Testis (tissue), 3 donors: ENCODE results near the gene PCNT. TPM values are rescaled to one million over a fixed set of nuclear protein-coding genes. Genes with fewer than 3 reads are reported as not detected.

ENCODE experiments used
- DNase-seq: peaks from one replicate; pipeline ENCODE4 v3.0.0-alpha.2; 2019
- H3K27ac ChIP-seq, 2 donors: fragments of 200-600 bp; sonication (generic); one replicate each; pipeline ENCODE4 v1.5.1; 2019
- H3K27me3 ChIP-seq: fragments of 200-600 bp; sonication (generic); one replicate; pipeline ENCODE4 v1.5.1; 2019
- H3K36me3 ChIP-seq: fragments of 200-600 bp; sonication (generic); one replicate; pipeline ENCODE4 v1.5.1; 2017; ENCODE audit warnings: low read depth; ENCODE audit errors: missing control alignments
- H3K4me1 ChIP-seq: fragments of 200-600 bp; sonication (generic); one replicate; pipeline ENCODE4 v1.5.1; 2019
- H3K4me3 ChIP-seq, 2 donors: fragments of 200-600 bp; sonication (generic); one replicate each; pipeline ENCODE4 v1.5.1; 2017 to 2019
- H3K9me3 ChIP-seq: fragments of 200-600 bp; sonication (generic); one replicate; pipeline ENCODE4 v1.5.1; 2017
- POLR2A ChIP-seq: fragments of 450-650 bp; IDR thresholded peaks from one replicate; pipeline ENCODE4 v1.6.1; 2017; ENCODE audit warnings: antibody characterized with exemption, mild to moderate bottlenecking, moderate library complexity
- WGBS, 2 donors: methylation state at CpG; one replicate each; pipeline ENCODE4 v1.1.5; 2018; 5-methylcytosine and 5-hydroxymethylcytosine counted together
- intact Hi-C: fragments of 100-400 bp; cut with DNase I; formaldehyde crosslinking; loops from one replicate; pipeline ENCODE4 v1.15.1; 2023; ENCODE audit warnings: low total_unique reads
- polyA plus RNA-seq: library from polyadenylated mRNA; stranded (reverse); fragments of 350-450 nt; fragmentation: Illumina TruSeq; extraction: RNeasy Lipid Tissue Mini Kit (QIAGEN cat#74804); gene quantifications from one replicate; pipeline ENCODE4 v1.2.3, GENCODE V29; 2014; ENCODE audit warnings: low read depth, low replicate concordance; ENCODE audit not compliant: insufficient read depth
- total RNA-seq, 2 donors: library from RNA; depleted of rRNA; stranded (reverse); fragments of >200 nt; gene quantifications; one replicate each; pipeline ENCODE4 v1.2.3, GENCODE V29; 2016
- TF ChIP-seq, protein P1 (sequence below), 3 experiments: fragments of 450-650 bp in 2 of 3; fragments of 200-600 bp in 1 of 3; sonication (generic) in 1 of 3; IDR thresholded peaks; one replicate each; pipeline ENCODE4 v1.5.1; 2016 to 2019; ENCODE audit warnings: antibody characterized with exemption in 3 of 3, mild to moderate bottlenecking in 2 of 3, moderate library complexity in 1 of 3

Gene PCNT
- total and polyA plus RNA-seq, 3 donors from 2014 or later = 44.7 to 169 (median 116) TPM

DNA sequence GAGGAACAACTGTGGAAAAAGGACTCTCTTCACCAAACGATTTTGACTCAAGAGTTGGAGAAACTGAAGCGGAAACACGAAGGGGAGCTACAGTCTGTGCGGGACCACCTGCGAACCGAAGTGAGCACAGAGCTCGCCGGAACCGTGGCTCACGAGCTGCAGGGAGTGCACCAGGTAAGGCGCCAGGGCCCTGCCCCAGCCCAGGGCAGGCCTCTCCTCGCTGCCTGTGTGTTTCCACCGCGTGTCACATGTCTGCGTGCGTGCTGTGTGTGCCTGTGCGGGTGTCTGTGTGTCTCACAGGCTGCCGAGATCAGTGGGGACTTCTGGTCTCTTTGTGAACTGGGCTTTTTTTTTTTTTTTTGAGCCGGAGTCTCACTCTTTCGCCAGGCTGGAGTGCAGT, 43.0 kb downstream of the PCNT start:
- 95 to 96% methylated on average over 20 of the region's 20 CpGs for WGBS, 2 donors
- Histone ChIP-seq H3K27me3 (no peaks in the 10 kb centered on the region), H3K36me3 (no peaks in the 10 kb centered on the region), H3K9me3 (no peaks in the 10 kb centered on the region), H3K4me1 (peaks cover 20% of the 10 kb centered on the region), H3K27ac (no peak overlapping the region), H3K4me3 (no peak overlapping the region)
- TF ChIP-seq, protein P1, sequence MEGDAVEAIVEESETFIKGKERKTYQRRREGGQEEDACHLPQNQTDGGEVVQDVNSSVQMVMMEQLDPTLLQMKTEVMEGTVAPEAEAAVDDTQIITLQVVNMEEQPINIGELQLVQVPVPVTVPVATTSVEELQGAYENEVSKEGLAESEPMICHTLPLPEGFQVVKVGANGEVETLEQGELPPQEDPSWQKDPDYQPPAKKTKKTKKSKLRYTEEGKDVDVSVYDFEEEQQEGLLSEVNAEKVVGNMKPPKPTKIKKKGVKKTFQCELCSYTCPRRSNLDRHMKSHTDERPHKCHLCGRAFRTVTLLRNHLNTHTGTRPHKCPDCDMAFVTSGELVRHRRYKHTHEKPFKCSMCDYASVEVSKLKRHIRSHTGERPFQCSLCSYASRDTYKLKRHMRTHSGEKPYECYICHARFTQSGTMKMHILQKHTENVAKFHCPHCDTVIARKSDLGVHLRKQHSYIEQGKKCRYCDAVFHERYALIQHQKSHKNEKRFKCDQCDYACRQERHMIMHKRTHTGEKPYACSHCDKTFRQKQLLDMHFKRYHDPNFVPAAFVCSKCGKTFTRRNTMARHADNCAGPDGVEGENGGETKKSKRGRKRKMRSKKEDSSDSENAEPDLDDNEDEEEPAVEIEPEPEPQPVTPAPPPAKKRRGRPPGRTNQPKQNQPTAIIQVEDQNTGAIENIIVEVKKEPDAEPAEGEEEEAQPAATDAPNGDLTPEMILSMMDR (IDR thresholded peaks at IDR 0.05) = no peak
- TF ChIP-seq POLR2A = no peak
- DNase-seq = no peak
- intact Hi-C loops = no loop called here

DNA sequence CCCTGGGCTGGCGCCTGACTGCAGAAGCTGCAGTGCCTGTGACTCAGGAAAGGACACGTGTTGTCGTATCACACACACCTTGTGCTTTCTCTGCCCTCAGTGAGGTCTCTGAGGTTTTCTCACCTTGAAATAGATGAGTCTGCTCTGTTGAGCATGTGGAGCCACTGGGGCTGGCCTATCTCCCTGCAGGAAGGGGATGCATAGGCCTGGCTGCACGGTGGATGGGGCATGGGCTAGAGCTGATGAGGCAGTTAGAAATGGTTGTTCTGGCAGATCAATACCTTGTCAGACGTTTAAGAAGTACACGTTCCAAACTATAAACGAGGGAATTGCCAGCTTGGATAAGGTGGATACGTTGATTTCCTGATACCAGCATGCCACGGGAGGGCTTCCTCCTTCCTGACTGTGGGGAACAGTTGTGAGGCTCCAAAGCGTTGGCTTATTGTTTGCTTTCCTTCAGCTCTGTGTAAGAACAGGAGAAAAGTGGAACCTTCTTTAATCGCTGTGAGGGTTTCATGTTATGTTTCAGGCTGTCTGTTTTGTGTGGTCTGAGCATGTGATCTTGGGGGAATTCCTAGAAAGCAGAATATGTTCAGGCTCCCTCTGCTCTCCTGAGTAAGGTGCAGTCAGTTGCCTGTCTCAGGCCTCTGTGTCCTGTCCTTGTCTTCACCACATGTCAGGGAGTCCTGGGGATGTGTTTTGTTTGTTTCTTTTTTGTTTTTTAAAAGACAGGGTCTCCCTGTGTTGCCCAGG, 44.8 kb downstream of the PCNT start:
- H3K27me3 ChIP-seq = no peaks in the 10 kb centered on the region
- peaks cover 4% of the 10 kb centered on the region for H3K4me1 ChIP-seq
- 62 to 70% methylated on average over 11 of the region's 11 CpGs for WGBS, 2 donors
- DNase-seq = no peak
- H3K27ac ChIP-seq = no peak overlapping the region
- intact Hi-C loops = no loop called here
- H3K36me3 ChIP-seq = no peaks in the 10 kb centered on the region
- TF ChIP-seq, protein P1 (IDR thresholded peaks at IDR 0.05) = no peak
- no peak for TF ChIP-seq POLR2A
- H3K9me3 ChIP-seq = no peaks in the 10 kb centered on the region
- H3K4me3 ChIP-seq = no peak overlapping the region

DNA sequence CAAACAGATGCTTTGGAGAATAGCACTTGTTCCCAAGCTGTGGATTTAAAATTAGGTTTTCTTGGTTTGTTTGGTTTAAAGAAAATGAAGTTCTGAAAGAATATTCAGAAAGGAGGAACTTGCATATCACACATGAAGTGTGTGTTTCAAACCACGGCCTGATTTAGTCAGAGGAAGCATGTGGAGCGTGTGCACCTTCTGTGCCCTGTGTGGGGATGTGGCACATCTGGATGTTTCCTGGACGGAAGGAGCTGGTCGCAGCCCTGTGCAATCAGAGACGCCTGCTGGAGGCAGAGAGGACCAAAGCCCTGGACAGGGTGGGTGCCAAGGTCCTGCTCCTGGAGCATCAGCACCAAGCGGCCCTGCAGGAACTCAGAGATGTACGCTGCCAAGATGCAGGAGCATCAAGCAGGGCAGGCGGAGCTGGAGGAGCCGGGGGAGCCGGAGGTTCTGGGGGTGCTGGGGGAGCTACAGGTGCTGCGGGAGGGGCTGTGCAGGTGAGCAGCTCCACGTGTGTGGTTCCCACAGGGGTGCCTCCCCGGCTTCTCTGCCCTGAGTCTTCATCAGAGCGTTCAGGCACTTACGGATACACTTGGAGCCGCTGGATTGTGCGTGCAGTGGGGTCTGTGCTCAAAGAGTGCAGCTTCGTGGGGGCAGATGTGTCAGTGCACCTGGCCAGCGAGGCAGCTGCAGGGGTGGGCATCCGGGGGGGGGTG, 45.7 kb downstream of the PCNT start:
- Histone ChIP-seq H3K36me3 (no peaks in the 10 kb centered on the region), H3K27me3 (no peaks in the 10 kb centered on the region)
- WGBS, 2 donors = 79 to 82% methylated on average over 10 to 20 of the region's 20 CpGs

DNA sequence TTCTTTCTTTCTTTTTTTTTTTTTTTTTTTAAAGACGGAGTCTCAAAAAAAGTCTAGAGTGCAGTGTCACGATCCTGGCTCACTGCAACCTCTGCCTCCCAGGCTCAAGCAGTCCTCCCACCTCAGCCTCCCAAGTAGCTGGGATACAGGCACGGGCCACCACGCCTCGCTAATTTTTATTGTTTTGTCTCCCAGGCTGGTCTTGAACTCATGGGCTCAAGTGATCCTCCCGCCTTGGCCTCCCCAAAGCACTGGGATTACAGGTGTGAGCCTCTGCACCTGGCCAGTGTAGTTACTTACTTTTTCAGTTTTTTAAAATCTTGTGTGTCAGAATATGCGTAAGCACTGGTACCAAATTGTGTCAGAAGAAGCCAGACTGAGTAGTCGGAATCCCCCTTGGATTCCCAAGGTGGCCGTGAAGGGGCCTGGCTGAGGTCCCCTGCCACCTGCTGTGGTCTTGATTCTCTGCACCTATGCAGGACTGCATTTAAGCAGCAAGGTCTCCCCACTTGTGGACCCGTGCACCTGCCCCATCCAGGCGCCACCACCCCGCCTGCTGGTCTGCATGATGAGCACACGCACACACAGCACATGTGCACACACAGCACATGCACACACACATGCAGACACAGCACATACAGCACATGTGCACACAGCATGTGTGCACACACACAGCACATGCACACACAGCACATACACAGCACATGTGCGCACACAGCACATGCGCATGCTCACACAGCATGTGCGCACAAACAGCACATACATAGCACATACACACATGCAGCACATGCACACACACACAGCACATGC, 47.5 kb downstream of the PCNT start:
- H3K36me3 ChIP-seq = no peaks in the 10 kb centered on the region
- H3K4me1 ChIP-seq = peaks cover 3% of the 10 kb centered on the region

More for the DNA sequence above, 45.7 kb downstream of the PCNT start:
- no peak for DNase-seq
- intact Hi-C loops = no loop called here
- TF ChIP-seq POLR2A = no peak
- TF ChIP-seq, protein P1 (IDR thresholded peaks at IDR 0.05) = no peak
- H3K4me3 ChIP-seq = no peak overlapping the region
- peaks cover 3% of the 10 kb centered on the region for H3K4me1 ChIP-seq
- H3K27ac ChIP-seq = no peak overlapping the region
- no peaks in the 10 kb centered on the region for H3K9me3 ChIP-seq

More for the DNA sequence above, 47.5 kb downstream of the PCNT start:
- H3K9me3 ChIP-seq = no peaks in the 10 kb centered on the region
- 89 to 92% methylated on average over 12 to 16 of the region's 16 CpGs for WGBS, 2 donors
- TF ChIP-seq, protein P1 (IDR thresholded peaks at IDR 0.05) = no peak
- TF ChIP-seq POLR2A = no peak
- H3K27me3 ChIP-seq = no peaks in the 10 kb centered on the region
- no peak overlapping the region for H3K4me3 ChIP-seq
- intact Hi-C loops = no loop called here
- no peak for DNase-seq
- no peak overlapping the region for H3K27ac ChIP-seq
